ENCODE measurements around the gene RHEB. TPM values are rescaled to one million over a fixed set of nuclear protein-coding genes. Genes with fewer than 3 reads are reported as not detected.

The RHEB gene
- total and polyA plus RNA-seq, 7 donors, result 98.0 to 248 (median 167) TPM

DNA sequence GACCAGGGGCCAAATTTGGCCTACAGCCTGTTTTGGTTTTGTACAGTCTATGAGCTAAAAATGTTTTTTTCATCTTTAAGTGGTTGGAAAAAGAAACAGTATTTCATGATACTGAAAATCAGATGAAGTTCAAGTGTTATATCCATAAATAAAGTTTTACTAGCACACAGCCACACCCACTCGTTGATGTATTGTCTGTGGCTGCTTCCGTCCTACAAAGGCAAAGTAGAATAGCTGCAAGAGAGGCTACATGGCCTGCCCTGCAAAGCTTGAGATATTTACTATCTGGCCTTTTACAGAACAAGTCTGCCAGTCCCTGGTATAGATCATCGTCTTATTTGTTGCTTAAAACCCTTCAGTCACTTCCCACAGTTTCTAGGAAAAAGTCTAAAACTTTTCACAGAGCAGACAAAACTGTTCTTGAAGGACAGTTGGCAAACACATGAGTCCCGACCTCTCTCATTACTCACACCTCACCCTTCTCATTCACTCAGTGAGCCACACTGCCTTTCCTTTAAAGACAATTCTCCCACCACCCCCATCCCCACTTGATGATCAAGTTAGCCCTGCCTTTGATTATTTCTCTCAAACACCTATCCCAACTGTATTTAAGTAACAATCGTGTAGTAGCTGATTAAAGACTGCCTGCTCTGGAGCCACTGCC lies 9.9 kb downstream of the RHEB start:
- intact Hi-C loops (cut with DNase I), result loop anchor here in 1 of 2 donors (5.0 kb wide), 1 partner anchor 43 kb away; no protein-coding TSS in a partner anchor
- no peak for ATAC-seq

DNA sequence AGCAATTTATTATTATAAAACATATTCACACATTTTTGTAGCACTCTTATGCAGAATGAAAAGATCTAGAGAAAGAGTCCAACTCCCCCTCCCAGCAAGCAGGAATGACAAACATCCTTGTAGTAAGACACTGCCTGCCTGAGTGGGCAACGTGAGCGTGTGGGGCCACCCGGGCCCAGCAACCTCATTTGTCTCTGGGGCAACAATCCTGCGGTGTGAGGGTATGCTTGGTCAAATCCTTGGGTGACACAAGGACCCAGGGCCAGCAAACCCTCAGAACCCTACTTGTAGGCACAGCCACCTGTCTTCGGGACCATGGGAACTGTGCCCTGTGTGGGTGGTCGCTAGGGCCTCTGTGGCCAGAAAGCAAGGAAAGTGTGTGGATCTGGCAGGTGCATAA lies 10.7 kb downstream of the RHEB start:
- Histone ChIP-seq H3K9me3 (no peaks in the 10 kb centered on the region), H3K36me3 (ENCODE audit: insufficient read depth in 1 of 2, low read depth in 1 of 2) (no peaks in the 10 kb centered on the region), H3K27me3 (ENCODE audit: insufficient read depth in 3 of 3, low read length in 2 of 3) (no peaks in the 10 kb centered on the region), H3K27ac (peak overlapping the region; percentile 79), H3K4me1 (peaks cover 91% of the 10 kb centered on the region), H3K4me3 (no peak overlapping the region)
- intact Hi-C loops (cut with DNase I), result no loop called here
- ATAC-seq (peak in 2 of 4 donors; percentile 10 to 20), DNase-seq (no peak)
- 54 to 65% (median 63%) methylated on average over 6 of the region's 6 CpGs for WGBS, 3 donors
- TF ChIP-seq, protein P1, sequence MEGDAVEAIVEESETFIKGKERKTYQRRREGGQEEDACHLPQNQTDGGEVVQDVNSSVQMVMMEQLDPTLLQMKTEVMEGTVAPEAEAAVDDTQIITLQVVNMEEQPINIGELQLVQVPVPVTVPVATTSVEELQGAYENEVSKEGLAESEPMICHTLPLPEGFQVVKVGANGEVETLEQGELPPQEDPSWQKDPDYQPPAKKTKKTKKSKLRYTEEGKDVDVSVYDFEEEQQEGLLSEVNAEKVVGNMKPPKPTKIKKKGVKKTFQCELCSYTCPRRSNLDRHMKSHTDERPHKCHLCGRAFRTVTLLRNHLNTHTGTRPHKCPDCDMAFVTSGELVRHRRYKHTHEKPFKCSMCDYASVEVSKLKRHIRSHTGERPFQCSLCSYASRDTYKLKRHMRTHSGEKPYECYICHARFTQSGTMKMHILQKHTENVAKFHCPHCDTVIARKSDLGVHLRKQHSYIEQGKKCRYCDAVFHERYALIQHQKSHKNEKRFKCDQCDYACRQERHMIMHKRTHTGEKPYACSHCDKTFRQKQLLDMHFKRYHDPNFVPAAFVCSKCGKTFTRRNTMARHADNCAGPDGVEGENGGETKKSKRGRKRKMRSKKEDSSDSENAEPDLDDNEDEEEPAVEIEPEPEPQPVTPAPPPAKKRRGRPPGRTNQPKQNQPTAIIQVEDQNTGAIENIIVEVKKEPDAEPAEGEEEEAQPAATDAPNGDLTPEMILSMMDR (IDR thresholded peaks at IDR 0.05), result no peak

More for the DNA sequence above, 9.9 kb downstream of the RHEB start:
- WGBS, 3 donors, result 68 to 82% (median 71%) methylated on average over 5 of the region's 5 CpGs
- Histone ChIP-seq H3K4me3 (no peak overlapping the region), H3K9me3 (no peaks in the 10 kb centered on the region), H3K4me1 (peaks cover 91% of the 10 kb centered on the region), H3K27ac (peak overlapping the region; percentile 79), H3K27me3 (ENCODE audit: insufficient read depth in 3 of 3, low read length in 2 of 3) (no peaks in the 10 kb centered on the region), H3K36me3 (ENCODE audit: insufficient read depth in 1 of 2, low read depth in 1 of 2) (no peaks in the 10 kb centered on the region)
- DNase-seq, result no peak
- TF ChIP-seq, protein P1 (IDR thresholded peaks at IDR 0.05), result no peak

DNA sequence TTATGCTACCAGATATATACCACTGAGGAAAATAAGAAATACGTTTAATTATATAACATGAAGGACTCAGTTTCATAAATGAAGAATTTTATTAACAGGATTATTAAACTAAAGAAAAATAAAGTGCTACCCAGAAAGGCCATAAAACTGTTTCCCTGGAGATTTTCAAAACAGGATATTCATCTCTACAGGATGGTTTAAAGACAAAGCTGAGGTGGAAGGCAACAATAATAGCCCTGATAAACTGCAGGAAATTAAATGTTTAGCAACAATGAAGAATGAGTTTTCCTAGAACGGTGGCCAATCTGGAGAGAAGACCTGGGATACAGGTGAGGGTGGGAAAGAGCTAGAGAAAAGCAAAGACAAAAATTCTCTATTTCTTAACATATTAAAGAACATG lies 11.9 kb downstream of the RHEB start:
- intact Hi-C loops (cut with DNase I), result no loop called here
- Histone ChIP-seq H3K27ac (peak overlapping the region; percentile 79), H3K9me3 (no peaks in the 10 kb centered on the region), H3K4me1 (peaks cover 90% of the 10 kb centered on the region), H3K4me3 (no peak overlapping the region), H3K36me3 (ENCODE audit: insufficient read depth in 1 of 2, low read depth in 1 of 2) (no peaks in the 10 kb centered on the region), H3K27me3 (ENCODE audit: insufficient read depth in 3 of 3, low read length in 2 of 3) (no peaks in the 10 kb centered on the region)
- 58 to 72% (median 63%) methylated on average over 2 of the region's 2 CpGs for WGBS, 3 donors
- TF ChIP-seq, protein P1 (IDR thresholded peaks at IDR 0.05), result no peak
- ATAC-seq (no peak), DNase-seq (no peak)

DNA sequence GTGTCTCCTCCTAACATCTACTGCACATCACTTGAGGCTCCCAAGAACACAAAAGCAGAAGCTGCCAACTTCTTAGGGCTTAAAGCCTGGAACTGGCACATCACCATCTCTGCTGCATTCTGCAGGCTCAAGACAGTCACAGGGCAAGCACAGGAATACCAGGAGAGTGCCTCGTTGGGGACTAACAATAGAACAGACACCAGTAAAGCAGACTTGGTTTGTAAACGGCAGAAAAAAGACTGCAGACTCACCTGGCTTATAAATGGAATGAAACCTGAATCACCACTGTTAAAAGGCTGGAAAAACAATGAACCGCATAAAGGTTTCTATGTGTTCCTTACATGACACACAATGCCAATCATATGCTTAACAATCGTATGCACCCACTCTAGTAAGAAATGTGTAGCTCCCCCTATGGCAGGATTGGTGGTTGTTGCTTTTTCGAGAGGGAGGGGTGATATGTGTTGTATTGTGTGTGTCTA lies 12.8 kb downstream of the RHEB start:
- TF ChIP-seq, protein P1 (IDR thresholded peaks at IDR 0.05), result peak; percentile 10
- ATAC-seq (peak; percentile 55 to 85 (median 81)), DNase-seq (no peak)
- Histone ChIP-seq H3K4me1 (peaks cover 89% of the 10 kb centered on the region), H3K9me3 (no peaks in the 10 kb centered on the region), H3K36me3 (ENCODE audit: insufficient read depth in 1 of 2, low read depth in 1 of 2) (no peaks in the 10 kb centered on the region), H3K4me3 (peak overlapping the region; percentile 19), H3K27ac (peak overlapping the region; percentile 79), H3K27me3 (ENCODE audit: insufficient read depth in 3 of 3, low read length in 2 of 3) (no peaks in the 10 kb centered on the region)
- intact Hi-C loops (cut with DNase I), result no loop called here
- WGBS, 3 donors, result 40 to 53% (median 42%) methylated on average over 5 of the region's 5 CpGs
